HEK293 (cell line): ENCODE results near the gene ARMC2.

ENCODE experiments used
- CTCF ChIA-PET: fragments of 350-600 bp; formaldehyde crosslinking; extraction: SDS; loops from one replicate; lab custom pipeline; 2021; ENCODE audit warnings: antibody characterized with exemption; lab: Yijun Ruan, JAX
- POLR2A ChIA-PET: fragments of 300-600 bp; formaldehyde crosslinking; extraction: SDS; loops from one replicate; lab custom pipeline; 2020; ENCODE audit warnings: antibody characterized with exemption, inconsistent platforms; lab: Yijun Ruan, JAX
- H3K27ac ChIP-seq: fragments of 200-500 bp; sonication (Bioruptor generic); 2 replicates; pipeline ENCODE4 v1.5.1; 2014; ENCODE audit warnings: low read depth, low read length, control low read depth, inconsistent platforms; ENCODE audit errors: extremely low read depth
- H3K36me3 ChIP-seq, 2 experiments: fragments of 200-500 bp in 1 of 2; sonication (Bioruptor generic) in 1 of 2; 1 replicate in 1 of 2; 2 replicates in 1 of 2; pipeline ENCODE4 v1.5.1; 2014 to 2017; ENCODE audit warnings: inconsistent platforms in 2 of 2, low read length in 2 of 2; ENCODE audit not compliant: control insufficient read depth in 2 of 2, insufficient read depth in 1 of 2
- H3K4me1 ChIP-seq: fragments of 200-500 bp; sonication (Bioruptor generic); 2 replicates; pipeline ENCODE4 v1.5.1; 2014; ENCODE audit warnings: mild to moderate bottlenecking, low read length, inconsistent platforms; ENCODE audit not compliant: control insufficient read depth, insufficient read depth
- H3K4me3 ChIP-seq: 2 replicates; pipeline ENCODE4 v1.5.1; 2011; ENCODE audit warnings: low read depth, mild to moderate bottlenecking, control low read depth, low read length, moderate library complexity
- H3K9me3 ChIP-seq: fragments of 200-500 bp; sonication (Bioruptor generic); 2 replicates; pipeline ENCODE4 v1.5.1; 2014; ENCODE audit warnings: low read depth, low read length, inconsistent platforms; ENCODE audit not compliant: control insufficient read depth, insufficient read depth
- SP3 ChIP-seq: fragments of 450-650 bp; formaldehyde crosslinking; IDR thresholded peaks from 2 replicates; pipeline ENCODE4 v1.5.1; 2016; ENCODE audit warnings: missing biosample characterization, missing genetic modification characterization
- ZEB2 ChIP-seq: fragments of 450-650 bp; formaldehyde crosslinking; IDR thresholded peaks from 2 replicates; pipeline ENCODE4 v1.5.1; 2016; ENCODE audit warnings: missing biosample characterization, missing genetic modification characterization
- ZFP37 ChIP-seq: fragments of 450-650 bp; formaldehyde crosslinking; IDR thresholded peaks from 2 replicates; pipeline ENCODE4 v1.5.1; 2016; ENCODE audit warnings: missing biosample characterization, missing genetic modification characterization
- ZNF10 ChIP-seq: fragments of 450-650 bp; formaldehyde crosslinking; IDR thresholded peaks from 2 replicates; pipeline ENCODE4 v1.5.1; 2017; ENCODE audit warnings: missing biosample characterization, missing genetic modification characterization
- ZNF148 ChIP-seq: fragments of 450-650 bp; formaldehyde crosslinking; IDR thresholded peaks from 2 replicates; pipeline ENCODE4 v1.5.0; 2017; ENCODE audit warnings: missing biosample characterization, missing genetic modification characterization, borderline replicate concordance
- ZNF184 ChIP-seq: fragments of 450-650 bp; IDR thresholded peaks from 2 replicates; pipeline ENCODE4 v1.5.1; 2018; ENCODE audit warnings: missing biosample characterization, mild to moderate bottlenecking, missing genetic modification characterization
- ZNF311 ChIP-seq: fragments of 450-650 bp; formaldehyde crosslinking; IDR thresholded peaks from 2 replicates; pipeline ENCODE4 v1.5.1; 2017; ENCODE audit warnings: missing biosample characterization, missing genetic modification characterization, borderline replicate concordance
- ZNF324 ChIP-seq: fragments of 450-650 bp; formaldehyde crosslinking; IDR thresholded peaks from 2 replicates; pipeline ENCODE4 v1.5.1; 2016; ENCODE audit warnings: missing biosample characterization, missing genetic modification characterization
- ZNF350 ChIP-seq: fragments of 450-650 bp; formaldehyde crosslinking; IDR thresholded peaks from 2 replicates; pipeline ENCODE4 v1.5.0; 2017; ENCODE audit warnings: missing biosample characterization, mild to moderate bottlenecking, missing genetic modification characterization
- ZNF404 ChIP-seq: fragments of 450-650 bp; formaldehyde crosslinking; IDR thresholded peaks from 2 replicates; pipeline ENCODE4 v1.5.1; 2017; ENCODE audit warnings: missing biosample characterization, missing genetic modification characterization
- ZNF488 ChIP-seq: fragments of 450-650 bp; formaldehyde crosslinking; IDR thresholded peaks from 2 replicates; pipeline ENCODE4 v1.5.1; 2016; ENCODE audit warnings: missing biosample characterization, missing genetic modification characterization
- ZNF518A ChIP-seq: fragments of 450-650 bp; formaldehyde crosslinking; conservative IDR thresholded peaks from 2 replicates; pipeline ENCODE4 v1.5.1; 2016; ENCODE audit warnings: low read depth, missing biosample characterization, missing genetic modification characterization
- ZNF548 ChIP-seq: fragments of 450-650 bp; formaldehyde crosslinking; IDR thresholded peaks from 2 replicates; pipeline ENCODE4 v1.5.1; 2016; ENCODE audit warnings: missing biosample characterization, missing genetic modification characterization
- ZNF555 ChIP-seq: fragments of 450-650 bp; formaldehyde crosslinking; conservative IDR thresholded peaks from 2 replicates; pipeline ENCODE4 v1.5.1; 2017; ENCODE audit warnings: missing biosample characterization, mild to moderate bottlenecking, missing genetic modification characterization, inconsistent platforms
- ZNF596 ChIP-seq: fragments of 450-650 bp; IDR thresholded peaks from 2 replicates; pipeline ENCODE4 v1.5.0; 2018; ENCODE audit warnings: missing biosample characterization, mild to moderate bottlenecking, missing genetic modification characterization, moderate library complexity
- ZNF629 ChIP-seq: fragments of 450-650 bp; formaldehyde crosslinking; IDR thresholded peaks from 2 replicates; pipeline ENCODE4 v1.5.1; 2017; ENCODE audit warnings: missing biosample characterization, missing genetic modification characterization
- ZNF707 ChIP-seq: fragments of 450-650 bp; formaldehyde crosslinking; IDR thresholded peaks from 2 replicates; pipeline ENCODE4 v1.5.1; 2016; ENCODE audit warnings: missing biosample characterization, missing genetic modification characterization
- TF ChIP-seq, protein P1 (sequence below): fragments of 450-650 bp; formaldehyde crosslinking; conservative IDR thresholded peaks from 2 replicates; pipeline ENCODE4 v1.5.1; 2016; ENCODE audit warnings: low read depth, missing biosample characterization, missing genetic modification characterization

Gene ARMC2

DNA sequence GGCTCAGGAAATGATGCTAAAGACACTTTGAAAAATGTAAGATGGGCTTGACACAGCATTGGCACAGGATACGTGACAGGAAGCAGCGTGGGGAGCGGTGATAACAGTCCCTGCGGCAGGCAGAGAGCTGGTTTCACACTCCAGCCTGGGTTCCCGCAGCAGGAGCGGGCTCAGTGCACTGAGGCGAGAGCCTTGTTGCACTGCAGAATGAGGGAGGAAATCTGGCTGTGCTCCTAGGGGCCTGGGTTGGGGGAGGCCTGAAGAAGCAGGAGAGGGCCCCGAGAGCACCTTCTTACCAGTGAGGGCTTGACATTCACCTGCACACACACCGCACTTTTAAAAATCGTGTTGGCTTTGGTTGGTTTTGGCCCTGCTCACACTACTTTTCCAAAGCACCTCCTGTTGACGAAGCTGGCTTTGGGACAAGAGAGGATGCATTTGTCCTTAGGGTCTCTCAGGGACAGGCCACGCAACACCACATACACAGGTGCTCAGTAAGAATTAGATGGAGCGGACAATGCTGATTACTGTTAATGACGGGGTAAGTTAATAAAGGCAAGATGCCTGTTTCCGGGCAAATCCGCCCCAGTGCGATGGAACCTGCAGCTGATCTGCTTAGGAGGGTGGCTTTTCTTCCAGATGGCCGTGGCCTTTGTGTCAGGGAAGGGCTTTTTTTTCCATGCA is 49.4 kb upstream of the ARMC2 start (continued):
- TF ChIP-seq, protein P1, sequence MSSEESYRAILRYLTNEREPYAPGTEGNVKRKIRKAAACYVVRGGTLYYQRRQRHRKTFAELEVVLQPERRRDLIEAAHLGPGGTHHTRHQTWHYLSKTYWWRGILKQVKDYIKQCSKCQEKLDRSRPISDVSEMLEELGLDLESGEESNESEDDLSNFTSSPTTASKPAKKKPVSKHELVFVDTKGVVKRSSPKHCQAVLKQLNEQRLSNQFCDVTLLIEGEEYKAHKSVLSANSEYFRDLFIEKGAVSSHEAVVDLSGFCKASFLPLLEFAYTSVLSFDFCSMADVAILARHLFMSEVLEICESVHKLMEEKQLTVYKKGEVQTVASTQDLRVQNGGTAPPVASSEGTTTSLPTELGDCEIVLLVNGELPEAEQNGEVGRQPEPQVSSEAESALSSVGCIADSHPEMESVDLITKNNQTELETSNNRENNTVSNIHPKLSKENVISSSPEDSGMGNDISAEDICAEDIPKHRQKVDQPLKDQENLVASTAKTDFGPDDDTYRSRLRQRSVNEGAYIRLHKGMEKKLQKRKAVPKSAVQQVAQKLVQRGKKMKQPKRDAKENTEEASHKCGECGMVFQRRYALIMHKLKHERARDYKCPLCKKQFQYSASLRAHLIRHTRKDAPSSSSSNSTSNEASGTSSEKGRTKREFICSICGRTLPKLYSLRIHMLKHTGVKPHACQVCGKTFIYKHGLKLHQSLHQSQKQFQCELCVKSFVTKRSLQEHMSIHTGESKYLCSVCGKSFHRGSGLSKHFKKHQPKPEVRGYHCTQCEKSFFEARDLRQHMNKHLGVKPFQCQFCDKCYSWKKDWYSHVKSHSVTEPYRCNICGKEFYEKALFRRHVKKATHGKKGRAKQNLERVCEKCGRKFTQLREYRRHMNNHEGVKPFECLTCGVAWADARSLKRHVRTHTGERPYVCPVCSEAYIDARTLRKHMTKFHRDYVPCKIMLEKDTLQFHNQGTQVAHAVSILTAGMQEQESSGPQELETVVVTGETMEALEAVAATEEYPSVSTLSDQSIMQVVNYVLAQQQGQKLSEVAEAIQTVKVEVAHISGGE (tag by site-specific recombination): no peak

- H3K4me1 ChIP-seq: no peaks in the 10 kb centered on the region
- ChIA-PET CTCF (no interaction called here), POLR2A (interaction anchor here (0.6 to 2.1 kb wide), 2 partner anchors 102 to 241 kb away, joined by 3 to 4 read pairs; no protein-coding TSS in a partner anchor)
- H3K9me3 ChIP-seq: no peaks in the 10 kb centered on the region
- no peak overlapping the region for H3K4me3 ChIP-seq
- no peak for TF ChIP-seq SP3
- no peak for TF ChIP-seq ZNF548 (tag by site-specific recombination)
- TF ChIP-seq ZNF184 (tag by site-specific recombination): no peak
- TF ChIP-seq ZNF311 (tag by site-specific recombination): no peak
- no peak for TF ChIP-seq ZNF148 (tag by site-specific recombination)
- no peak for TF ChIP-seq ZFP37 (tag by site-specific recombination)
- no peak for TF ChIP-seq ZNF629 (tag by site-specific recombination)
- no peak for TF ChIP-seq ZNF707
- TF ChIP-seq ZNF10 (tag by site-specific recombination): no peak
- no peak for TF ChIP-seq ZNF596 (tag by site-specific recombination)
- no peak for TF ChIP-seq ZEB2 (tag by site-specific recombination)
- TF ChIP-seq ZNF518A: no peak
- TF ChIP-seq ZNF324 (tag by site-specific recombination): no peak
- TF ChIP-seq ZNF350: no peak
- TF ChIP-seq ZNF555 (tag by site-specific recombination): no peak
- TF ChIP-seq ZNF488 (tag by site-specific recombination): no peak
- TF ChIP-seq ZNF404 (tag by site-specific recombination): no peak
- H3K36me3 ChIP-seq: no peaks in the 10 kb centered on the region
- H3K27ac ChIP-seq: no peak overlapping the region
Observed at GRCh38 chr6:108799354-108799717, 48.9 kb upstream of the ARMC2 start.
